ENCODE results near the gene IFI35. TPM values are rescaled to one million over a fixed set of nuclear protein-coding genes. Genes with fewer than 3 reads are reported as not detected.

IFI35 gene
- polyA plus RNA-seq, 1 of the 3 experiments (the other 2 are of a cell fraction), result 17.6 TPM

- CTCF ChIA-PET, result interaction anchor here (0.6 kb wide), 1 partner anchor 469 kb away, joined by 3 read pairs; no protein-coding TSS in a partner anchor
- Histone ChIP-seq H3K27me3 (ENCODE audit: insufficient read depth) (no peaks in the 10 kb centered on the region), H2AFZ (ENCODE audit: low read depth) (no peak overlapping the region), H3K9me2 (no peaks in the 10 kb centered on the region), H3K27ac (ENCODE audit: low read depth in 2 of 2, low read length in 1 of 2) (no peak overlapping the region), H3K79me2 (ENCODE audit: insufficient read depth) (no peaks in the 10 kb centered on the region), H3K4me2 (no peak overlapping the region), H3F3A (replicated peaks; ENCODE audit: insufficient read depth) (peaks cover 6% of the 10 kb centered on the region), H3K36me3 (replicated peaks in 1 of 2; ENCODE audit: control insufficient read depth in 1 of 2, insufficient read depth in 2 of 2, low read length in 1 of 2) (no peaks in the 10 kb centered on the region), H4K20me1 (ENCODE audit: insufficient read depth) (no peaks in the 10 kb centered on the region), H3K4me1 (ENCODE audit: control insufficient read depth in 1 of 2, insufficient read depth in 2 of 2, low read depth in 1 of 2, low read length in 1 of 2) (peaks cover 0 to 5% of the 10 kb centered on the region in 2 experiments; a peak in 1 of 4 replicates), H3K4me3 (ENCODE audit: low read depth in 2 of 2, low read length in 1 of 2) (no peak overlapping the region), H3K9me3 (no peaks in the 10 kb centered on the region), H3K9ac (no peak overlapping the region)
- no peak for DNase-seq
- WGBS (ENCODE audit: low lambda C conversion rate), result 94% methylated on average over 17 of the region's 17 CpGs
- POLR2A ChIA-PET, result no interaction called here
- TF ChIP-seq REST (IDR thresholded peaks at IDR 0.05; ENCODE audit: low read depth, low read length) (no peak), NRF1 (IDR thresholded peaks at IDR 0.05; ENCODE audit: low read depth, low read length) (no peak), ZBTB33 (IDR thresholded peaks at IDR 0.05; ENCODE audit: borderline replicate concordance, low read depth) (no peak), JUND (IDR thresholded peaks at IDR 0.05) (no peak), IRF3 (IDR thresholded peaks at IDR 0.05; ENCODE audit: low read depth, low read length) (no peak), MAX (IDR thresholded peaks at IDR 0.05; ENCODE audit: low read depth) (no peak), FOXJ3 (CRISPR knock-in tag; IDR thresholded peaks at IDR 0.05) (no peak), FOSL2 (IDR thresholded peaks at IDR 0.05; ENCODE audit: borderline replicate concordance, low read depth) (no peak), POLR2AphosphoS5 (IDR thresholded peaks at IDR 0.05; ENCODE audit: low read depth, low read length) (no peak), ELF1 (IDR thresholded peaks at IDR 0.05) (no peak), RFX5 (IDR thresholded peaks at IDR 0.05; ENCODE audit: low read length) (no peak), YY1 (IDR thresholded peaks at IDR 0.05; ENCODE audit: low read depth) (no peak), PBX3 (IDR thresholded peaks at IDR 0.05) (no peak), CTCF (IDR thresholded peaks at IDR 0.05) (no peak), MXI1 (IDR thresholded peaks at IDR 0.05; ENCODE audit: low read depth, low read length) (no peak), TEAD4 (IDR thresholded peaks at IDR 0.05; ENCODE audit: borderline replicate concordance, insufficient read depth) (no peak), FOXM1 (IDR thresholded peaks at IDR 0.05; ENCODE audit: low read depth) (no peak)
Measured at GRCh38 chr17:43028221-43028861, 21.8 kb downstream of the IFI35 start.

Measured in SK-N-SH (cell line).